HG02973 (cell line): Measurements from ENCODE around the gene GEMIN2.
"Not testable (repeated sequence)": the region's sequence is repeated elsewhere in the genome, so short reads cannot be mapped to it uniquely, and the experiment has no call there.

Experiments
- ATAC-seq: cut with Tn5 transposase; IDR thresholded peaks from one replicate; pipeline ENCODE4 v1.9.1; 2021; ENCODE audit warnings: moderate library complexity; ENCODE audit not compliant: unreplicated experiment

GEMIN2 gene

GRCh38 chr14:39175445-39176262 is 61.5 kb downstream of the GEMIN2 start:
- ATAC-seq = peak; percentile 4

- no peak for ATAC-seq
Measured at GRCh38 chr14:39176263-39177167, 62.4 kb downstream of the GEMIN2 start.

GRCh38 chr14:39177168-39177545 is 63.0 kb downstream of the GEMIN2 start:
- no peak for ATAC-seq

GRCh38 chr14:39179042-39179441 is 64.9 kb downstream of the GEMIN2 start:
- ATAC-seq = no peak

GRCh38 chr14:39180553-39180952 is 66.4 kb downstream of the GEMIN2 start:
- no peak for ATAC-seq

- no peak for ATAC-seq
Measured at GRCh38 chr14:39181026-39181692, 67.0 kb downstream of the GEMIN2 start.

- ATAC-seq = no peak
Measured at GRCh38 chr14:39181693-39182047, 67.5 kb downstream of the GEMIN2 start.

- ATAC-seq = no peak
Measured at GRCh38 chr14:39182770-39183684, 68.9 kb downstream of the GEMIN2 start.

GRCh38 chr14:39183685-39184003 is 69.5 kb downstream of the GEMIN2 start:
- not testable (repeated sequence) for ATAC-seq

- ATAC-seq = no peak
Measured at GRCh38 chr14:39184628-39185255, 70.6 kb downstream of the GEMIN2 start.

GRCh38 chr14:39185256-39186049 is 71.3 kb downstream of the GEMIN2 start:
- no peak for ATAC-seq
